ENCODE data around the gene OR4D6.
"Not testable (repeated sequence)": the region's sequence is repeated elsewhere in the genome, so short reads cannot be mapped to it uniquely, and the experiment has no call there.

The OR4D6 gene

GRCh38 chr11:59456661-59457060, at the start of gene OR4D6:
OR4D6 (plus strand) TSS chr11:59456961; CDS start chr11:59456961, 0 bp downstream.
- DNase-seq (ENCODE audit: low read depth in 2 of 2): no peak

- no peak for DNase-seq (ENCODE audit: low read depth in 2 of 2)
Observed at GRCh38 chr11:59413646-59414045, 43.1 kb upstream of the OR4D6 start.

- DNase-seq (ENCODE audit: low read depth in 2 of 2): no peak
Observed at GRCh38 chr11:59415111-59415510, 41.6 kb upstream of the OR4D6 start.

- no peak for DNase-seq (ENCODE audit: low read depth in 2 of 2)
Observed at GRCh38 chr11:59416613-59417012, 40.1 kb upstream of the OR4D6 start.

- no peak for DNase-seq (ENCODE audit: low read depth in 2 of 2)
Observed at GRCh38 chr11:59417023-59417422, 39.7 kb upstream of the OR4D6 start.

GRCh38 chr11:59418156-59418555, 38.6 kb upstream of the OR4D6 start:
- no peak for DNase-seq (ENCODE audit: low read depth in 2 of 2)

- DNase-seq (ENCODE audit: low read depth in 2 of 2): no peak
Observed at GRCh38 chr11:59423835-59424234, 32.9 kb upstream of the OR4D6 start.

- DNase-seq (ENCODE audit: low read depth in 2 of 2): no peak
Observed at GRCh38 chr11:59425131-59425530, 31.6 kb upstream of the OR4D6 start.

- DNase-seq (ENCODE audit: low read depth in 2 of 2): no peak
Observed at GRCh38 chr11:59426361-59427067, 30.2 kb upstream of the OR4D6 start, which contains the start of gene OR5A2. OR5A2 (minus strand) TSS chr11:59426413; CDS start chr11:59422953, 3,460 bp downstream.

GRCh38 chr11:59427068-59427382, 29.7 kb upstream of the OR4D6 start:
- no peak for DNase-seq (ENCODE audit: low read depth in 2 of 2)

GRCh38 chr11:59429924-59430516, 26.7 kb upstream of the OR4D6 start:
- DNase-seq (ENCODE audit: low read depth in 2 of 2): no peak

- DNase-seq (ENCODE audit: low read depth in 2 of 2): no peak
Observed at GRCh38 chr11:59436169-59436568, 20.6 kb upstream of the OR4D6 start, which contains the start of gene OR5A1. OR5A1 (plus strand) TSS chr11:59436469; CDS start chr11:59443169, 6,700 bp downstream.

- DNase-seq (ENCODE audit: low read depth in 2 of 2): no peak
Observed at GRCh38 chr11:59437770-59438169, 19.0 kb upstream of the OR4D6 start.

GRCh38 chr11:59445624-59446023, 11.1 kb upstream of the OR4D6 start:
- DNase-seq (ENCODE audit: low read depth in 2 of 2): not testable (repeated sequence)

GRCh38 chr11:59448484-59448883, 8.3 kb upstream of the OR4D6 start:
- no peak for DNase-seq (ENCODE audit: low read depth in 2 of 2)

GRCh38 chr11:59459916-59460315, 3.2 kb downstream of the OR4D6 start:
- DNase-seq (ENCODE audit: low read depth in 2 of 2): no peak

- DNase-seq (ENCODE audit: low read depth in 2 of 2): no peak
Observed at GRCh38 chr11:59463190-59463641, 6.5 kb downstream of the OR4D6 start.

- DNase-seq (ENCODE audit: low read depth in 2 of 2): no peak
Observed at GRCh38 chr11:59473015-59473414, 16.3 kb downstream of the OR4D6 start, which contains the start of gene OR4D10. OR4D10 (plus strand) TSS chr11:59473315; CDS start chr11:59477430, 4,115 bp downstream.

GRCh38 chr11:59475176-59475575, 18.4 kb downstream of the OR4D6 start:
- DNase-seq (ENCODE audit: low read depth in 2 of 2): no peak

- DNase-seq (ENCODE audit: low read depth in 2 of 2): no peak
Observed at GRCh38 chr11:59479906-59480305, 23.1 kb downstream of the OR4D6 start.

GRCh38 chr11:59480359-59480758, 23.6 kb downstream of the OR4D6 start:
- no peak for DNase-seq (ENCODE audit: low read depth in 2 of 2)

GRCh38 chr11:59501931-59502330, 45.2 kb downstream of the OR4D6 start:
- no peak for DNase-seq (ENCODE audit: low read depth in 2 of 2)

GRCh38 chr11:59503276-59503675, 46.5 kb downstream of the OR4D6 start, which contains the start of gene OR4D11:
OR4D11 (plus strand) TSS chr11:59503576; CDS start chr11:59503576, 0 bp downstream.
- DNase-seq (ENCODE audit: low read depth in 2 of 2): no peak
